HG02840 (cell line): ENCODE data around the gene ZNF678.

Experiments
- ATAC-seq: cut with Tn5 transposase; IDR thresholded peaks from one replicate; pipeline ENCODE4 v1.9.1; 2021; ENCODE audit warnings: mild to moderate bottlenecking, moderate library complexity, moderate number of reproducible peaks; ENCODE audit not compliant: unreplicated experiment, low FRiP score

Gene ZNF678

DNA sequence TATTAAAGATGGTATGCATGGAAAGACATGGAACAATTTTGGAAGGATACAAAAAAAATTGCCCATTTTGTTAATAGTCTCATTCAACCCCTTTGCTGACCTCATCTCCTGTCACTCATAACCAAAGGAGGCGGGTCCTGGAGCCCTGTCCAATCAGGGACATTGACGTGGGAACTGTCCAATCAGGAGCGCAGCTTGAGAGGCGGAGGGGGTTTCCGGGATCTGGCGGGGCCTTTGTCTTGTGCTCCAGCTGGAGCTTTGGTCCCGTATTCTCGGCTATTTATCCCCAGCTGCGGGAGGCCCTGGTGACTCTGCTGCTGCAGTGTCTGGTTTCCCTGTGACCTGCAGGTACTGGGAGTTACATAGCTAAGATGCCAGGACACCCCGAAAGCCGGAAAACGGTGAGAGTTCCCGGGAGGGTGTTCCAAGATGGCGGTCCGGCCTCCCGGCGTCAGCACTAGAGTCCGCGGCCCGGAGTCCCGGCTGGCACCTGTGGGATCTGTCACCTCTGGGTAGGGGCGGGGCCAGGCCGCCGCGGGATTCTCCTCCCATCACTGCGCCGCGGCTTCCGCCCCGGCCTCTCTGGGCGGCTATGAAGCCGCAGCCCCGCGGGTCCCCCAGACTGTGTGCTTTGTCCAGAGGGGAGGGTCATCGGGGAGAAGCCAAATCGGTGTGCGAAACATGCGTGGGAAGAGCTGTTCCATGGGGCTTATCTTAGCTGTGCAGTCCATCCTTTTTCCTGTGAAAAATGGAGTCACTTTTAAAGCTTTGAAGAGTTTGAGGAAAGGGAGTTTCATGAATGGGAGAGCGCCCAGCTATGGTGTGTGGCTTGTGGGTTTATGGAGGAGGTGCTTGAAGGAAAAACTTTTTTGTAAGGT is at the start of gene ZNF678:
ZNF678 (plus strand) TSS at position 233 of the 878 bp plus-strand sequence. CDS start 87,436 bp downstream, outside the sequence.
- peak; percentile 97 for ATAC-seq

- no peak for ATAC-seq
Observed at GRCh38 chr1:227518876-227519275, 44.5 kb upstream of the ZNF678 start.

GRCh38 chr1:227521782-227522181 is 41.6 kb upstream of the ZNF678 start:
- no peak for ATAC-seq

GRCh38 chr1:227526524-227526923 is 36.8 kb upstream of the ZNF678 start:
- no peak for ATAC-seq

- ATAC-seq: no peak
Observed at GRCh38 chr1:227532019-227532619, 31.2 kb upstream of the ZNF678 start.

- ATAC-seq: no peak
Observed at GRCh38 chr1:227540170-227541098, 22.9 kb upstream of the ZNF678 start.

DNA sequence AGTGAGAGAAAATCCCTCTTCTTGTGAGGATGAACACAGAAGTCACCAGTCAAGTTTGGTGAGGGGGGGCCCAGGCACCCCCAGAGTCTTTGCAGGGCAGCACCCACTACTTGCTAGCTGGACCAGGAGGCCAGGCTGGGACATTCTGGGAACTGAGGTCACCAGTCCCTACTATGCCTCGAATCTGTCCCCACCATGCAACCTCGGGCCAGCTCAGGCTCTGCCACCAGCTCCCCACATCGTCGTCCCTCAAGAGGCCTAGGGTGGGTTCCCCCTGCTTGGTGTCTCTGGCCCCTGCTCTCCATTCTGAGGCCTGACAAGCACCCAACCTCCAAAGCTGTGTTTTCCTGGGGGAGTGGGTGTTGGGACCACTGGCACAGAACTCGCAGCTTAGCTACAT is 22.2 kb upstream of the ZNF678 start:
- no peak for ATAC-seq

GRCh38 chr1:227541796-227542152 is 21.6 kb upstream of the ZNF678 start:
- peak; percentile 8 for ATAC-seq

- peak; percentile 92 for ATAC-seq
Observed at GRCh38 chr1:227542153-227543120, 20.9 kb upstream of the ZNF678 start.

DNA sequence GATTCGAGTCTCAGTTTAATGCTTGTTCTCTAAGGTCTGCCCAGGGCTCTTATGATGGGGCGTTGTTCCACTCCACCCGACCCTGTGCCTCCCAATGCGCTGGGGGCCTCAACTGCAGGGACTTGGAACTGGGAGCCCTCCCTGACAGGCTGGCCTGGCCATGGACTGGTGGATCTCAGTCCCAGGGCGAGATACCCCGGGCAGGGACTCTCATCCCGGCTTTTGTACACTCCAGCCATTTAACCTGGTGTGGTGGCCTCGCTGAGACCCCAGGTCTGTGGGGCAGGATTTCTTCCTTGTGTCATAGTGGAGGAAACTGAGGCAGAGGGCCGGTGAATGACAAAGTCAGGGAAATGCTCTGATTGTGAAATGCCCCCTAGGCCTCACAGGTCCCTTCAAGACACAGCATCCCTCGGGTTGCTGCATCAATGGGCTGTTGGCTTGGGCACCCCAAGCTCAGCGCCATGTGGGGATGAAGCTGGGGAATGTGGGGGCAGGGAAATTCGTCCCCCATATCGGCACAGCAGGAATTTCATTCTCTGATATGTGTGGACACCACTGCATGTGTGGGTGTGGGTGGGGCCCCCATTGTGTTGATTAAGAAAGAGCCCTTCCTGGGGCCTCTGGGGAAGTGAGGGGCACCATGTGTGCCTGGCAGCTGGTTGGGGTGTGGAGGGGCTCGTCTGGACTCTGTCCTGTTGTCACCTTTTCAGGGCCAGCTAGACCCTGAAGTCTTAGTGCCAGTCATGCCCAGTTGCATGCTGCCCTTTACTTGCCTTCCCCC is 19.9 kb upstream of the ZNF678 start:
- no peak for ATAC-seq

DNA sequence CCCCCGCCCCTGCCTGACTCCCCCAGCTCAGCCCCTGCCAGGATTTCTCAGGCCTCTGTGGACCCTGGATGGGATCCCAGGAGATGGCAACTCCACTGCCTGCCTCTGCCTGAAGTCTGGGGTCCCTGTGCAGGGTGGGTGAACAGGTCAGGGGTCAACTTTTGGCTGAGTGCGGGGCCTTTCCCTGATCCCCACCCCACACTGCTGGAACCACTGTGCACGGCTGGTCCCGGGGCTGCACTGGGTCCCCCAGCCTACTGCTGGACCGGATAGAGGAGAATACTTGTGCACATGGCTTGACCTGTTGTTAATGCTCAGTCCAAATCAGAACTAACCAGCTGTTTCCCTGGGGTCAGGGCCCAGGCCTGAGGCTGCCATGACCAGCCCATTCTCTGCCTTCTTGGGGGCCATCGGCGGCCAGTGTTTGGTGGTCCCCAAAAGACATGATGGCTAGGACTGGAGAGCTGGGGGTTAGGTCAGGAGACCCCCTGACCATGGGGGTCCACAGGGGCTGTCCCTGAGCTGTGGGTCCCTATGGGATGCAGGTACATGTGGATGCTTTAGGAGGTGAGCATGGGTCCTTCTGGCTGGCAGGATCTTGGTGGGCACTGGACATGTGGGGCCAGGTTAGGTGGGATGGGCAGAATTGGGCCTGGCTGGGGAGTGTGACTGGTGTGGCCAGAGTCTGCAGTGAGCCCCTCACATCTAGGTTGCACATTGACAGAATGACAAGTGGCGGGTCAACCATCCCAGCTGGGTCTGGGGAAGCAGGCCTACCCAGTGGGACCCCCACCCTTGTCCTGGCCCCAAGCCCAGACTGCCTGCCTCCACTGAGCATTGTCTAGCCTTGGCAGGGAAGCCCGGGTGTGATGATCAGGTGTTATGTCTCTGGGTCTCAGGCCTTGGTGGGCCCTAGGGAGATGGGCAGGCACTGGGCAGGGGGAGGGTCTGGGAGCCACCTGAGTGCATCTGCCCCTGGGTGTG is 19.0 kb upstream of the ZNF678 start:
- no peak for ATAC-seq

DNA sequence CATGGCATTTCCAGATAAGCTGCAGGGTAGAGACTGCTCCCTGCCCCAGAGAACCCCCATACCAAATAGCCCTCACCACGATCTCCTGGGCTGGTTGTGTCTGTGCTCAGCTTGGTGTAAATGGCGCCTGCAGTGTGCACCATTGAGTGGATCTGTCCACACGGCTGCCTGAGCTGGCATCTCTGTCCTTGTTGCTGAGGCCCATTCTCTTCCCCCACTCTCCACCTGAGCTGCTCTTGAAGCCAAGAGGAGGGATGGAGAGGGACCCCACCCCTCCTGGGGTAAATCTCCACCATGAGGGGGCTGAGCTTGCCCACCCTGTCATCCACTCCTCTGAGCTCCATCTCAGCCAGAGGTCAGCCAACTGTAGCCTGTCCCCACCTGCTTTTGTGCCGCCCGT is 18.0 kb upstream of the ZNF678 start:
- ATAC-seq: no peak

GRCh38 chr1:227546059-227546458 is 17.3 kb upstream of the ZNF678 start:
- no peak for ATAC-seq

DNA sequence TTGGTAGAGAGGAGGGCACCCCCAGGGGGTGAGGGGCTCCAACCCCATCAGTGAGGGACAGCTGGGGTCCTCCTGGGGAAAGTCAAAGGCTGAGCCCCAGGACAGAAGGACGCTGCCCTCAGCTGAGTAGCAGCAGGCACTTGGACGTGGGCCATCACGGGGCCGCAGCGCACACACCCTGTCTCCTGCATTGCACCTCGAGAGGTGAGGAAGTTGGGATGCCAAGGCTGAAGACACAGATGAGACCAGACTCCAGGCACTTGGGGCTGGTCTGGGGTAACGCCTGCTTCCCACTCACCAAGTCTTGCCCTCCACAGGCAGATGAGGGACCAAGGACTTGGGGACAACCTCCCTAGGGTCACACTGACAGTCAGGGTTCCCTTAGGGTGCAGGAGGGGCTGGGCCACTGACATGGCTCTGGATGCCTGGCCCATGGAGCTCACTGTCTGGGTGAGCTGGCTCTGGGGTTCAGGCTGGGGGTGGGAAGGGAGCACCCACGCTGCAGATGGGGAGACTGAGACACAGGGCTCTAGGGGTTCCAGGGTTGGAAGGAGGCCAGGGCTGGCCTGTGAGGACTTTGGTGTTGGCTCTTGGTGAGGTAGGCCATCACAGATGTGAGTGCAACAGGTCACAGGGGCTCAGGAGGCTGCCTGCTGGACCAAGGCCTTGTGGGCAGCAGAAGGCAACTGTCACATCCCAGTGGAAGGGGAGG is 16.6 kb upstream of the ZNF678 start:
- no peak for ATAC-seq

DNA sequence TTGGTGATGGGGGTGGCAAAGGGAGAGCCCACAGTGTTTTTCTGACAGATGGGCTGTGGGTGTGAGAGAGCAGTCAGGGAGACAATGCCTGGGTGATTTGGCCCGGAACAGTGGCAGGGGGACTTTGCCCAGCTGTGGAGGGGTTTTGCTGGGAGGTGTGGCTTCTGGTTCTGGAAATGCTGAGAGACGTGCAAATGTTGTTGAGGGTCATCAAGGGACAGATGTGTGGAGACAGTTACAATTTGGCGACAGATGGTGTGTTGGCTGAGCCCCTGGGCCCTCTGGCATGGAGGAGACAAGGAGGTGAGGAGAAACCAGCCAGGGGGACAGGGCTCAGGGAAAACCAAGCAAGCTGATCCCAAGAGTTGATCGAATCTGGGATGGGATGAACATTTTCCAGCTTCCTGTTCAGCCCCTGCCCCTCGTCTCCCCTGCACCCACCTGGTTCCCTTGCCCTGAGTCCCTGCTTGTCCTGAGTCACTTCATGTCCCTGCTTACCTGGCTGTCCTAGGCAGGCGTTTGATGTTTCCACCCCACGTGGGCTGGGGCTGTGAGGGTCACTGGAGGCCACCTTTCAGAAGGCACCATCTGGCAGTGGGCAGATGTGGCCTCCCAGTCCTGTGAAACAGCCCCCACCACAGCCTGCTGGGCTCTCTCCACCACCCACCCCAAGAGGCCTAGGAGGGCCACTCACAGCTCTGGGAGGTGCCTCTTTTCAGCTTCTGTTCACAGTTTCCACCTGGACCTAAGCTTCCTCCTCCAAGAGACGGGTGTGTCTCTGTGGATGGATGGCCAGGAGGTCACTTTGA is 15.8 kb upstream of the ZNF678 start:
- no peak for ATAC-seq

DNA sequence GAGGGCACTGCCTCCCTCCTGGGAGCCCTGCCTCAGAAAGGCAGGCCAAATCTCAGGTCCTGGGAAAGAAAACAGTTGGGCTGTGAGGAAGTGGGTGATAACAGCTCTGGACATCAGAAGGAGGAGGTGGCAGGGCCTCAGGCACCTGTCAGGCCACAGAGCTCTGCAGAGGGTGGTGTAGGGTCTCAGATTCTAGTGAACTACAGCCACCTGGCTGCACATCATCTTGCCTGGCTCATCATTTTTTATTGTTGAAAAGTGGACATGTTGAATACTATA is 15.3 kb upstream of the ZNF678 start:
- no peak for ATAC-seq

GRCh38 chr1:227548448-227548847 is 14.9 kb upstream of the ZNF678 start:
- ATAC-seq: no peak
